ENCODE measurements around the gene PIP4K2C. TPM values are rescaled to one million over a fixed set of nuclear protein-coding genes. Genes with fewer than 3 reads are reported as not detected.
A peak's percentile ranks its signal among the peaks of the same experiment; 100 is the strongest.

PIP4K2C gene
- total and polyA plus RNA-seq, 2 of the 4 experiments (the other 2 are of a cell fraction), result 12.5 to 23.1 TPM

GRCh38 chr12:57590479-57590863 lies 521 bp upstream of the PIP4K2C start:
- POLR2A ChIA-PET (ENCODE audit: unreplicated experiment), result no interaction called here

More at GRCh38 chr12:57590479-57590863, 521 bp upstream of the PIP4K2C start:
- no peak for DNase-seq
- Histone ChIP-seq H2AK5ac (ENCODE audit: low read depth, low read length) (no peak overlapping the region), H3K14ac (replicated peaks; ENCODE audit: low read depth, low read length) (peak overlapping the region; percentile 25; the same call in 1 of the 2 replicates), H2BK5ac (ENCODE audit: low read depth, low read length, poor library complexity, severe bottlenecking) (no peak overlapping the region), H3K23ac (ENCODE audit: low read depth, low read length) (peak overlapping the region; percentile 7; the same call in 1 of the 2 replicates), H2BK120ac (ENCODE audit: low read depth, low read length) (no peak overlapping the region), H3K4ac (ENCODE audit: low read depth, low read length) (no peak overlapping the region), H3K4me2 (ENCODE audit: low read depth, low read length) (peak overlapping the region; percentile 86), H3K4me3 (ENCODE audit: insufficient read depth, low read depth, low read length) (peak overlapping the region; percentile 88), H3K56ac (ENCODE audit: extremely low read depth, insufficient read depth, low read length) (0 out of 2 replicates have a peak overlapping the region, but pooled peaks have one; percentile 43), H3K27me3 (ENCODE audit: control insufficient read depth, insufficient read depth, low read length) (peaks cover 18% of the 10 kb centered on the region), H2BK15ac (ENCODE audit: low read depth, low read length) (0 out of 3 replicates have a peak overlapping the region, but pooled peaks have one; percentile 2), H4K5ac (ENCODE audit: low read depth, low read length) (peak overlapping the region; percentile 35; the same call in 1 of the 2 replicates), H2AFZ (replicated peaks; ENCODE audit: low read length, poor library complexity) (peak overlapping the region; percentile 99), H2BK20ac (ENCODE audit: low read depth, low read length) (no peak overlapping the region), H3K9me1 (ENCODE audit: insufficient read depth, low read length) (peaks cover 11% of the 10 kb centered on the region), H3K36me3 (ENCODE audit: control insufficient read depth, insufficient read depth, low read length) (peaks cover 2% of the 10 kb centered on the region; the same call in 1 of the 2 replicates), H3K27ac (ENCODE audit: insufficient read depth, low read length) (no peak overlapping the region), H3K9me3 (ENCODE audit: control insufficient read depth, insufficient read depth, low read length) (no peaks in the 10 kb centered on the region), H3K4me1 (ENCODE audit: control insufficient read depth, insufficient read depth, low read length) (peaks cover 5% of the 10 kb centered on the region; the same call in 1 of the 2 replicates), H3K18ac (ENCODE audit: low read depth, low read length) (no peak overlapping the region), H3K79me1 (ENCODE audit: low read depth in 1 of 2, low read length in 2 of 2) (peaks cover 15 to 25% of the 10 kb centered on the region in 2 experiments; a peak in 3 of 4 replicates), H4K8ac (ENCODE audit: low read depth in 2 of 2, low read length in 2 of 2) (peak overlapping the region; percentile 66 to 91), H2AK9ac (replicated peaks; ENCODE audit: low read depth, low read length, poor library complexity) (peak overlapping the region; percentile 22), H4K91ac (ENCODE audit: insufficient read depth, low read depth, low read length) (no peak overlapping the region), H3K9ac (ENCODE audit: low read depth, low read length) (0 out of 2 replicates have a peak overlapping the region, but pooled peaks have one; percentile 11), H4K20me1 (ENCODE audit: insufficient read depth, low read length) (no peaks in the 10 kb centered on the region)
- dilution Hi-C loops (cut with HindIII; ENCODE audit: low sequenced_read_pairs, unreplicated experiment) (no loop called here), in situ Hi-C loops (cut with MboI; ENCODE audit: low sequenced_read_pairs) (no loop called here), intact Hi-C loops (cut with micrococcal nuclease) (no loop called here)
- no CpG with 5 or more reads among the region's 2 CpGs for WGBS, 2 experiments (ENCODE audit: extremely low coverage in 2 of 2, insufficient read length in 1 of 2)
- CTCF ChIA-PET, result no interaction called here
- ATAC-seq (ENCODE audit: low read depth), result no peak
- TF ChIP-seq MXI1 (IDR thresholded peaks at IDR 0.05; ENCODE audit: borderline replicate concordance, low read depth, low read length) (no peak), USF2 (IDR thresholded peaks at IDR 0.05; ENCODE audit: low read depth, low read length) (no peak), RCOR1 (IDR thresholded peaks at IDR 0.05; ENCODE audit: insufficient replicate concordance, low read length) (no peak), NFE2L2 (IDR thresholded peaks at IDR 0.05; ENCODE audit: low read depth, low read length) (no peak), RFX5 (IDR thresholded peaks at IDR 0.05; ENCODE audit: low read depth, low read length) (no peak), SMC3 (IDR thresholded peaks at IDR 0.05; ENCODE audit: low read depth, low read length) (no peak), POLR2A (IDR thresholded peaks at IDR 0.05; ENCODE audit: low read depth, low read length) (no peak), MAFK (IDR thresholded peaks at IDR 0.05; ENCODE audit: low read depth, low read length) (no peak), RAD21 (IDR thresholded peaks at IDR 0.05; ENCODE audit: low read length) (no peak), FOS (IDR thresholded peaks at IDR 0.05; ENCODE audit: low read depth, low read length) (no peak), ELK1 (IDR thresholded peaks at IDR 0.05; ENCODE audit: borderline replicate concordance, low read depth, low read length) (no peak), CHD1 (IDR thresholded peaks at IDR 0.05; ENCODE audit: low read depth, low read length) (no peak), CEBPB (IDR thresholded peaks at IDR 0.05; ENCODE audit: low read depth, low read length) (no peak), BHLHE40 (IDR thresholded peaks at IDR 0.05; ENCODE audit: low read depth, low read length) (no peak), MAZ (IDR thresholded peaks at IDR 0.05; ENCODE audit: borderline replicate concordance, low read depth, low read length) (no peak), CTCF (conservative IDR thresholded peaks at IDR 0.05; ENCODE audit: low read depth, low read length) (no peak)
- no TSS peak for BruUV-seq (replicated peaks)

Measured in IMR-90 (cell line).